ENCODE results near the gene SUPT6H. TPM values are rescaled to one million over a fixed set of nuclear protein-coding genes. Genes with fewer than 3 reads are reported as not detected.

The SUPT6H gene
- total and polyA plus RNA-seq, 9 of the 15 experiments (the other 6 are each of a cell fraction or from before 2014, with no cell fraction given), result 1.7 to 77.7 (median 49.2) TPM

- TF ChIP-seq BRD4 (IDR thresholded peaks at IDR 0.05), result no peak
- peak; percentile 9; the same call in 1 of the 2 replicates for TF ChIP-seq ZNF592 (IDR thresholded peaks at IDR 0.05)
- TF ChIP-seq MAZ (CRISPR knock-in tag; conservative IDR thresholded peaks at IDR 0.05 in 1 of 2, IDR thresholded peaks at IDR 0.05 in 1 of 2), result peak in 1 of 2 experiments; percentile 8; a peak in 2 of 4 replicates
- peak; percentile 55; the same call in 1 of the 2 replicates for TF ChIP-seq ZNF175 (CRISPR knock-in tag; IDR thresholded peaks at IDR 0.05; ENCODE audit: low read depth)
- TF ChIP-seq NCOR1 (IDR thresholded peaks at IDR 0.05), result peak; percentile 23; the same call in 1 of the 2 replicates
- TF ChIP-seq KHSRP (IDR thresholded peaks at IDR 0.05), result no peak
- 0 out of 2 replicates have a peak, but pooled peaks have one; percentile 4 for TF ChIP-seq CEBPG (CRISPR knock-in tag; IDR thresholded peaks at IDR 0.05)
- TF ChIP-seq CEBPG (tag; conservative IDR thresholded peaks at IDR 0.05 in 1 of 2, IDR thresholded peaks at IDR 0.05 in 1 of 2), result no peak
- peak in 1 of 2 experiments; percentile 6; a peak in 2 of 4 replicates for TF ChIP-seq NRF1 (conservative IDR thresholded peaks at IDR 0.05 in 1 of 2, IDR thresholded peaks at IDR 0.05 in 1 of 2)
- no peak for TF ChIP-seq DEAF1 (CRISPR knock-in tag; IDR thresholded peaks at IDR 0.05)
- TF ChIP-seq MCM7 (IDR thresholded peaks at IDR 0.05), result no peak
- TF ChIP-seq KDM1A (IDR thresholded peaks at IDR 0.05), result peak in 1 of 2 experiments; percentile 47; a peak in 3 of 4 replicates
- TF ChIP-seq IRF2 (CRISPR knock-in tag; IDR thresholded peaks at IDR 0.05), result no peak
- TF ChIP-seq ELK3 (CRISPR knock-in tag; IDR thresholded peaks at IDR 0.05), result no peak
- TF ChIP-seq MAX (CRISPR knock-in tag; IDR thresholded peaks at IDR 0.05), result peak; percentile 47
- peak; percentile 68; the same call in 1 of the 2 replicates for TF ChIP-seq SMARCA5 (IDR thresholded peaks at IDR 0.05)
- no peak for TF ChIP-seq NR2C2 (CRISPR knock-in tag; IDR thresholded peaks at IDR 0.05)
- TF ChIP-seq NR2C2 (tag; IDR thresholded peaks at IDR 0.05), result peak; percentile 55; the same call in 1 of the 2 replicates
- TF ChIP-seq PHF21A (IDR thresholded peaks at IDR 0.05; ENCODE audit: borderline replicate concordance, low read depth), result peak; percentile 59; the same call in 1 of the 2 replicates
- TF ChIP-seq TRIM28 (IDR thresholded peaks at IDR 0.05), result no peak
- TF ChIP-seq UBTF (IDR thresholded peaks at IDR 0.05; ENCODE audit: borderline replicate concordance in 1 of 2, low read depth in 2 of 2, low read length in 2 of 2), result peak; percentile 62 to 67; a peak in 1 of 4 replicates
Measured at GRCh38 chr17:28711723-28712031, 49.7 kb downstream of the SUPT6H start, which contains the start of gene PROCA1 (continued).

Measured in K562 (cell line).